Loucy (cell line): Measurements from ENCODE around the gene SHC3.

Experiments used
- EZH2phosphoT487 ChIP-seq: fragments of 200-600 bp; IDR thresholded peaks from 2 replicates; pipeline ENCODE4 v1.6.1; 2018; ENCODE audit warnings: antibody characterized with exemption, mild to moderate bottlenecking, moderate library complexity, borderline replicate concordance
- TF ChIP-seq, protein P1 (sequence below): fragments of 200-600 bp; sonication (generic); conservative IDR thresholded peaks from 2 replicates; pipeline ENCODE4 v1.5.1; 2014; ENCODE audit warnings: mild to moderate bottlenecking, antibody characterized with exemption, low read length

DNA sequence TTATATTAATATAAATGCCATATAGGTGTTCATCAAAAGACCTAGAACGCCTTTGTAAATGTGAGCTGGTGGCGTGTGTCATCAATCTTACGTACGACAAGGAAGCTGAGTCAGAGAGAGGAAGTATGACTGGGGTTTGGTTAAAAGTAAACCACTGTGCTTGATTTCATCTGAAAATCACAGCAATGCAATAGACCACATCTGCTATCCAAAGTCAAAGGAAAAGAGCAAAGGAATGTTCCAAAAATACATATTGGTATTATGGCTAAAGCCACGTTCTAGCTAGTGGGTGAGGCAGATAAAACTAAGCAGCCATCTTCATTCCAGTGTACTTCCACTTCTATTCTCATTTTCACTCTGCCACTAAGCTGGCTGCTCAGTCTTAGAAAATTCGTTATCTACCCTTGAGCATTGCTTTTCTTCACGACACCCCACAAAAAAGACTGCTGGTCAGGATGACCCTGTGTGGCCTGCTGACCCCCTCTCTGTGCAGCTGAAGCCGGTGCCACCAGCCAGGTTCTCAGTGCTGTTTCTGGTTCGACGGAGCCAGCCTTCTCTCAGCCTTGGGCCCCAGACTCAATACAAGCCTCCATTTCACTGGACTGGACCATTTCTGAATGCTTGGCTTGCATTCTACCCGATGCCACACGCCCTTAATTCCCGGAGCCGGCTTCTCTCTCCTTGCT is 23.8 kb downstream of the SHC3 start:
- TF ChIP-seq, protein P1, sequence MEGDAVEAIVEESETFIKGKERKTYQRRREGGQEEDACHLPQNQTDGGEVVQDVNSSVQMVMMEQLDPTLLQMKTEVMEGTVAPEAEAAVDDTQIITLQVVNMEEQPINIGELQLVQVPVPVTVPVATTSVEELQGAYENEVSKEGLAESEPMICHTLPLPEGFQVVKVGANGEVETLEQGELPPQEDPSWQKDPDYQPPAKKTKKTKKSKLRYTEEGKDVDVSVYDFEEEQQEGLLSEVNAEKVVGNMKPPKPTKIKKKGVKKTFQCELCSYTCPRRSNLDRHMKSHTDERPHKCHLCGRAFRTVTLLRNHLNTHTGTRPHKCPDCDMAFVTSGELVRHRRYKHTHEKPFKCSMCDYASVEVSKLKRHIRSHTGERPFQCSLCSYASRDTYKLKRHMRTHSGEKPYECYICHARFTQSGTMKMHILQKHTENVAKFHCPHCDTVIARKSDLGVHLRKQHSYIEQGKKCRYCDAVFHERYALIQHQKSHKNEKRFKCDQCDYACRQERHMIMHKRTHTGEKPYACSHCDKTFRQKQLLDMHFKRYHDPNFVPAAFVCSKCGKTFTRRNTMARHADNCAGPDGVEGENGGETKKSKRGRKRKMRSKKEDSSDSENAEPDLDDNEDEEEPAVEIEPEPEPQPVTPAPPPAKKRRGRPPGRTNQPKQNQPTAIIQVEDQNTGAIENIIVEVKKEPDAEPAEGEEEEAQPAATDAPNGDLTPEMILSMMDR, result no peak
- TF ChIP-seq EZH2phosphoT487, result no peak
